ENCODE measurements around the gene SPATA2L. TPM values are rescaled to one million over a fixed set of nuclear protein-coding genes. Genes with fewer than 3 reads are reported as not detected.
A peak's percentile ranks its signal among the peaks of the same experiment; 100 is the strongest.

Gene SPATA2L
- total and polyA plus RNA-seq, 2 of the 13 experiments (the other 11 are each of a cell fraction or from before 2014, with no cell fraction given), result 9.1 to 20.7 TPM

DNA sequence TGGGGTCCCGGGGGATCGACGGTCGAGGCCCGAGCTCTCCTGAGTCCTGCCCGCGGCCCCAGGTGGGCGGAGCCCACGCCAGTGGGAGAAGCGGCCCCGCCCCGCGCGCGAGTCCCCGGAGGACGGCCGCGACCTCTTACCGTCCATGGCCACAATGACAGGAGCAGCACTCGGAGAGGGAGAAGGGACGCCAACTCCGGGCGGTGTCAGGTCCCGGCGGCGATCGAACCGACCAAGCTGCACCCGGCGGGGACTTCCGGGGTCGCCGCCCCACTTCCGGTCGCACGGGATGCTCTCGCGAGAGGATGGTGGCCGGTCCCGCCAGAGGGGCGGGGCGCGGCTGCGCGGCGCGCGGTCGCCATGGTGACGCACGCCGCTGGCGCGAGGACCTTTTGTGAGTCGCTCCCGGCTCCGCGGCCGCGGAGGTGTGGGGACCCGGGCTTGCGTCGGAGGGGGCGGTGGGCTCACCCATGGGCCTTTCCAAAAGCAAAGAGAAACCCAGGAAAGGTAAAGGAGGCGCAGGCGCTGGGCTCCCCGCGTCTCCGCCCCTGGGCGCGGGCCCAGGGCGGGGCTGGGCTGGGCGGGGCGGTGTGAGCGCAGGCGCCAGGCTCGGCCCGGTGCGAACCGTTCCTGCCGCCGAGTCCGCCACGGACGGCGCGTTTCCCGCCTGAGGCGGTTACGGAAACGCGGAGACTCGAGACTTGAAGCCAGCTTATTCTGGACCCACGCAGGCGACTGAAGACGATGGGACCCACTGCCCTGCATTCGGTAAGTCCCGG, 43.9 kb downstream of the SPATA2L start, which contains the start of the genes CHMP1A and SPATA33 (continued):
- TF ChIP-seq ZEB1 (IDR thresholded peaks at IDR 0.05; ENCODE audit: insufficient replicate concordance, low read depth), result peak; percentile 39
- TF ChIP-seq, protein P1, sequence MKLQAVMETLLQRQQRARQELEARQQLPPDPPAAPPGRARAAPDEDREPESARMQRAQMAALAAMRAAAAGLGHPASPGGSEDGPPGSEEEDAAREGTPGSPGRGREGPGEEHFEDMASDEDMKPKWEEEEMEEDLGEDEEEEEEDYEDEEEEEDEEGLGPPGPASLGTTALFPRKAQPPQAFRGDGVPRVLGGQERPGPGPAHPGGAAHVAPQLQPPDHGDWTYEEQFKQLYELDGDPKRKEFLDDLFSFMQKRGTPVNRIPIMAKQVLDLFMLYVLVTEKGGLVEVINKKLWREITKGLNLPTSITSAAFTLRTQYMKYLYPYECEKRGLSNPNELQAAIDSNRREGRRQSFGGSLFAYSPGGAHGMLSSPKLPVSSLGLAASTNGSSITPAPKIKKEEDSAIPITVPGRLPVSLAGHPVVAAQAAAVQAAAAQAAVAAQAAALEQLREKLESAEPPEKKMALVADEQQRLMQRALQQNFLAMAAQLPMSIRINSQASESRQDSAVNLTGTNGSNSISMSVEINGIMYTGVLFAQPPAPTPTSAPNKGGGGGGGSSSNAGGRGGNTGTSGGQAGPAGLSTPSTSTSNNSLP (IDR thresholded peaks at IDR 0.05; ENCODE audit: low read depth, low read length), result no peak
- TF ChIP-seq ELF4 (CRISPR knock-in tag; IDR thresholded peaks at IDR 0.05; ENCODE audit: borderline replicate concordance), result peak; percentile 85; the same call in 1 of the 2 replicates
- TF ChIP-seq ZNF629 (CRISPR knock-in tag; conservative IDR thresholded peaks at IDR 0.05), result no peak
- TF ChIP-seq, protein P2, sequence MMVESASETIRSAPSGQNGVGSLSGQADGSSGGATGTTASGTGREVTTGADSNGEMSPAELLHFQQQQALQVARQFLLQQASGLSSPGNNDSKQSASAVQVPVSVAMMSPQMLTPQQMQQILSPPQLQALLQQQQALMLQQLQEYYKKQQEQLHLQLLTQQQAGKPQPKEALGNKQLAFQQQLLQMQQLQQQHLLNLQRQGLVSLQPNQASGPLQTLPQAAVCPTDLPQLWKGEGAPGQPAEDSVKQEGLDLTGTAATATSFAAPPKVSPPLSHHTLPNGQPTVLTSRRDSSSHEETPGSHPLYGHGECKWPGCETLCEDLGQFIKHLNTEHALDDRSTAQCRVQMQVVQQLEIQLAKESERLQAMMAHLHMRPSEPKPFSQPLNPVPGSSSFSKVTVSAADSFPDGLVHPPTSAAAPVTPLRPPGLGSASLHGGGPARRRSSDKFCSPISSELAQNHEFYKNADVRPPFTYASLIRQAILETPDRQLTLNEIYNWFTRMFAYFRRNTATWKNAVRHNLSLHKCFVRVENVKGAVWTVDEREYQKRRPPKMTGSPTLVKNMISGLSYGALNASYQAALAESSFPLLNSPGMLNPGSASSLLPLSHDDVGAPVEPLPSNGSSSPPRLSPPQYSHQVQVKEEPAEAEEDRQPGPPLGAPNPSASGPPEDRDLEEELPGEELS (CRISPR knock-in tag; IDR thresholded peaks at IDR 0.05), result peak; percentile 67
- TF ChIP-seq RAD51 (IDR thresholded peaks at IDR 0.05; ENCODE audit: borderline replicate concordance), result no peak
- TF ChIP-seq, protein P3, sequence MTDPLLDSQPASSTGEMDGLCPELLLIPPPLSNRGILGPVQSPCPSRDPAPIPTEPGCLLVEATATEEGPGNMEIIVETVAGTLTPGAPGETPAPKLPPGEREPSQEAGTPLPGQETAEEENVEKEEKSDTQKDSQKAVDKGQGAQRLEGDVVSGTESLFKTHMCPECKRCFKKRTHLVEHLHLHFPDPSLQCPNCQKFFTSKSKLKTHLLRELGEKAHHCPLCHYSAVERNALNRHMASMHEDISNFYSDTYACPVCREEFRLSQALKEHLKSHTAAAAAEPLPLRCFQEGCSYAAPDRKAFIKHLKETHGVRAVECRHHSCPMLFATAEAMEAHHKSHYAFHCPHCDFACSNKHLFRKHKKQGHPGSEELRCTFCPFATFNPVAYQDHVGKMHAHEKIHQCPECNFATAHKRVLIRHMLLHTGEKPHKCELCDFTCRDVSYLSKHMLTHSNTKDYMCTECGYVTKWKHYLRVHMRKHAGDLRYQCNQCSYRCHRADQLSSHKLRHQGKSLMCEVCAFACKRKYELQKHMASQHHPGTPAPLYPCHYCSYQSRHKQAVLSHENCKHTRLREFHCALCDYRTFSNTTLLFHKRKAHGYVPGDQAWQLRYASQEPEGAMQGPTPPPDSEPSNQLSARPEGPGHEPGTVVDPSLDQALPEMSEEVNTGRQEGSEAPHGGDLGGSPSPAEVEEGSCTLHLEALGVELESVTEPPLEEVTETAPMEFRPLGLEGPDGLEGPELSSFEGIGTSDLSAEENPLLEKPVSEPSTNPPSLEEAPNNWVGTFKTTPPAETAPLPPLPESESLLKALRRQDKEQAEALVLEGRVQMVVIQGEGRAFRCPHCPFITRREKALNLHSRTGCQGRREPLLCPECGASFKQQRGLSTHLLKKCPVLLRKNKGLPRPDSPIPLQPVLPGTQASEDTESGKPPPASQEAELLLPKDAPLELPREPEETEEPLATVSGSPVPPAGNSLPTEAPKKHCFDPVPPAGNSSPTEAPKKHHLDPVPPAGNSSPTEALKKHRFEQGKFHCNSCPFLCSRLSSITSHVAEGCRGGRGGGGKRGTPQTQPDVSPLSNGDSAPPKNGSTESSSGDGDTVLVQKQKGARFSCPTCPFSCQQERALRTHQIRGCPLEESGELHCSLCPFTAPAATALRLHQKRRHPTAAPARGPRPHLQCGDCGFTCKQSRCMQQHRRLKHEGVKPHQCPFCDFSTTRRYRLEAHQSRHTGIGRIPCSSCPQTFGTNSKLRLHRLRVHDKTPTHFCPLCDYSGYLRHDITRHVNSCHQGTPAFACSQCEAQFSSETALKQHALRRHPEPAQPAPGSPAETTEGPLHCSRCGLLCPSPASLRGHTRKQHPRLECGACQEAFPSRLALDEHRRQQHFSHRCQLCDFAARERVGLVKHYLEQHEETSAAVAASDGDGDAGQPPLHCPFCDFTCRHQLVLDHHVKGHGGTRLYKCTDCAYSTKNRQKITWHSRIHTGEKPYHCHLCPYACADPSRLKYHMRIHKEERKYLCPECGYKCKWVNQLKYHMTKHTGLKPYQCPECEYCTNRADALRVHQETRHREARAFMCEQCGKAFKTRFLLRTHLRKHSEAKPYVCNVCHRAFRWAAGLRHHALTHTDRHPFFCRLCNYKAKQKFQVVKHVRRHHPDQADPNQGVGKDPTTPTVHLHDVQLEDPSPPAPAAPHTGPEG (CRISPR knock-in tag; IDR thresholded peaks at IDR 0.05), result no peak
- TF ChIP-seq ZNF7 (CRISPR knock-in tag; IDR thresholded peaks at IDR 0.05), result no peak
- 0 out of 2 replicates have a peak, but pooled peaks have one; percentile 55 for TF ChIP-seq SMAD9 (CRISPR knock-in tag; IDR thresholded peaks at IDR 0.05)
- TF ChIP-seq ZFYVE20 (CRISPR knock-in tag; IDR thresholded peaks at IDR 0.05; ENCODE audit: borderline replicate concordance, low read depth), result no peak
- TF ChIP-seq BRCA1 (CRISPR knock-in tag; IDR thresholded peaks at IDR 0.05), result no peak
- no peak for TF ChIP-seq KDM6A (CRISPR knock-in tag; IDR thresholded peaks at IDR 0.05; ENCODE audit: low read depth)
- TF ChIP-seq ZNF850 (CRISPR knock-in tag; conservative IDR thresholded peaks at IDR 0.05), result no peak
- TF ChIP-seq SUZ12 (IDR thresholded peaks at IDR 0.05; ENCODE audit: low read depth, low read length), result no peak
- TF ChIP-seq ZNF121 (CRISPR knock-in tag; IDR thresholded peaks at IDR 0.05), result no peak
- peak; percentile 18; the same call in 1 of the 2 replicates for TF ChIP-seq CEBPG (CRISPR knock-in tag; IDR thresholded peaks at IDR 0.05)
- no peak; the same call in 1 of the 2 replicates for TF ChIP-seq ZSCAN31 (CRISPR knock-in tag; IDR thresholded peaks at IDR 0.05; ENCODE audit: low read depth)
- TF ChIP-seq ZNF816 (CRISPR knock-in tag; IDR thresholded peaks at IDR 0.05; ENCODE audit: borderline replicate concordance), result no peak
- TF ChIP-seq ZNF772 (CRISPR knock-in tag; IDR thresholded peaks at IDR 0.05), result peak; percentile 82; the same call in 1 of the 2 replicates
- TF ChIP-seq NFIB (CRISPR knock-in tag; IDR thresholded peaks at IDR 0.05; ENCODE audit: borderline replicate concordance), result no peak
- TF ChIP-seq SP1 (IDR thresholded peaks at IDR 0.05), result no peak
- TF ChIP-seq SP1 (CRISPR knock-in tag; IDR thresholded peaks at IDR 0.05), result 0 out of 2 replicates have a peak, but pooled peaks have one; percentile 71
